GM23338 (cell line): ENCODE data around the gene KRTAP9-6.

Experiments
- ETS1 ChIP-seq: IDR thresholded peaks from 2 replicates; pipeline ENCODE4 v1.6.1; 2016; ENCODE audit warnings: antibody characterized with exemption
- EZH2 ChIP-seq: fragments of 200-600 bp; sonication (generic); IDR thresholded peaks from one replicate; pipeline ENCODE4 v1.8.0; 2017; ENCODE audit warnings: antibody characterized with exemption, mild to moderate bottlenecking, low read depth; ENCODE audit not compliant: unreplicated experiment
- EZH2phosphoT487 ChIP-seq: fragments of 200-600 bp; sonication (generic); IDR thresholded peaks from one replicate; pipeline ENCODE4 v1.8.1; 2018; ENCODE audit warnings: antibody characterized with exemption; ENCODE audit not compliant: unreplicated experiment
- JUNB ChIP-seq: IDR thresholded peaks from one replicate; pipeline ENCODE4 v1.6.1; 2016; ENCODE audit warnings: antibody characterized with exemption; ENCODE audit not compliant: unreplicated experiment
- POLR2AphosphoS5 ChIP-seq: IDR thresholded peaks from 2 replicates; pipeline ENCODE4 v1.6.1; 2016; ENCODE audit warnings: antibody characterized with exemption, low read depth
- REST ChIP-seq: IDR thresholded peaks from one replicate; pipeline ENCODE4 v1.6.1; 2018; ENCODE audit warnings: antibody characterized with exemption; ENCODE audit not compliant: unreplicated experiment
- STAT1 ChIP-seq: IDR thresholded peaks from one replicate; pipeline ENCODE4 v1.6.1; 2016; ENCODE audit warnings: antibody characterized with exemption; ENCODE audit not compliant: unreplicated experiment
- TF ChIP-seq, protein P1 (sequence below), 2 experiments: fragments of 200-600 bp in 1 of 2; sonication (generic) in 1 of 2; conservative IDR thresholded peaks; 2 replicates each; pipeline versions ENCODE4 v1.5.1 to v1.6.1; 2016 to 2017; ENCODE audit warnings: antibody characterized with exemption in 2 of 2, low read depth in 2 of 2, mild to moderate bottlenecking in 2 of 2, moderate library complexity in 1 of 2

DNA sequence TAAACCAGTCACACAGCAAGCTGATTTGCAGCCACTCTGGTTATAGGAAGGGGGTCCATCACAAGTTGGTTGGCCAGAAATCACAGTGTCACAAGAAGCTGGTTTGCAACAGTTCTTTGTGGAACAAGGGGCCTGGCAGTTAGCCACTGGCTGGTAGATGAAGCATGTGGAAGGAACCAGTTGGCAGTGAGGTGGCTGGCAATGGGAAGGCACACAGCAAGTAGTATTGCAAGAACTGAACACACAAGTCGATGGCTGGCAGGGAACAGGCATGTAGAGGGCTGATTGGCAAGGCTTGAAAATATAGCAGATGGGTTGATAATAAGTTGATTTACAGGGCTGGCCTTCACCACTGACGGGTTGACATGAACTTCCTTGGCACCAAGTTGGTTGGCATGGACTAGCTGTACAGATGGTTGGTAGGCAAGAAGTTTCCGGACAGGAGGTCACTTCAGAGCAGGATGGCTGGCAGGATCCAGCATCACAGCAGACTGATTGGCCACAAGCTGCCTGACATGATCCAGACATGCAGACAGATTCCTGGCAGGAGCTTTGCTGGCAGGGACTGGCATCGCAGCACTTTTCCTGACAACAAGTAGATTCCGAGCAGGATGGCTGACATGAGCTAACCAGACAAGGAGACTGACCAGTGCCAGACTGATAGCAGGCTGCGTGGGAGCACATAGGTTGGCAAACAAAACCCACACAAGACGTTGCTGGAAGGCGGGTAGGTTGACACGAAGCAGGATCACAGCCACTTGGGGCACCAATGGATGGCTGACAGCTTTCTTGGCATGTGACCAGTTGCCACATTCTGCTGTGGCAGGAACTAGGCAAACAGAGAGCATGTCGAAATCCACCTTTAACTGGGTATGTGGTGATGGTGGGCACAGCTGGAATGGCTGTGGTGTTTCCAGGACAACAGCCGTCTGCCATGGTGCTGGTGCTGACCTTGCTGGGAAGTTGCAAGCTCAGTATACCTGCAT lies 37.0 kb downstream of the KRTAP9-6 start, which contains the start of gene KRTAP29-1:
- TF ChIP-seq, protein P1, sequence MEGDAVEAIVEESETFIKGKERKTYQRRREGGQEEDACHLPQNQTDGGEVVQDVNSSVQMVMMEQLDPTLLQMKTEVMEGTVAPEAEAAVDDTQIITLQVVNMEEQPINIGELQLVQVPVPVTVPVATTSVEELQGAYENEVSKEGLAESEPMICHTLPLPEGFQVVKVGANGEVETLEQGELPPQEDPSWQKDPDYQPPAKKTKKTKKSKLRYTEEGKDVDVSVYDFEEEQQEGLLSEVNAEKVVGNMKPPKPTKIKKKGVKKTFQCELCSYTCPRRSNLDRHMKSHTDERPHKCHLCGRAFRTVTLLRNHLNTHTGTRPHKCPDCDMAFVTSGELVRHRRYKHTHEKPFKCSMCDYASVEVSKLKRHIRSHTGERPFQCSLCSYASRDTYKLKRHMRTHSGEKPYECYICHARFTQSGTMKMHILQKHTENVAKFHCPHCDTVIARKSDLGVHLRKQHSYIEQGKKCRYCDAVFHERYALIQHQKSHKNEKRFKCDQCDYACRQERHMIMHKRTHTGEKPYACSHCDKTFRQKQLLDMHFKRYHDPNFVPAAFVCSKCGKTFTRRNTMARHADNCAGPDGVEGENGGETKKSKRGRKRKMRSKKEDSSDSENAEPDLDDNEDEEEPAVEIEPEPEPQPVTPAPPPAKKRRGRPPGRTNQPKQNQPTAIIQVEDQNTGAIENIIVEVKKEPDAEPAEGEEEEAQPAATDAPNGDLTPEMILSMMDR (conservative IDR thresholded peaks at IDR 0.05; ENCODE audit: low read depth in 2 of 2), result no peak
- TF ChIP-seq EZH2 (no peak), EZH2phosphoT487 (no peak), REST (no peak), ETS1 (no peak), POLR2AphosphoS5 (no peak), JUNB (no peak), STAT1 (no peak)
